GM23338 (cell line): Measurements from ENCODE around the gene CDK1. TPM values are rescaled to one million over a fixed set of nuclear protein-coding genes. Genes with fewer than 3 reads are reported as not detected.

ENCODE experiments used
- ATAC-seq: fragments of 200-7000 bp; cut with Tn5 transposase; 3 replicates; pipeline ENCODE4 v1.9.1; 2020
- DNase-seq: peaks from one replicate; pipeline ENCODE4 v3.0.0-alpha.2; 2015; ENCODE audit warnings: low spot score
- H2AFZ ChIP-seq: fragments of 200-600 bp; sonication (generic); 2 replicates; pipeline ENCODE4 v1.8.0; 2016; ENCODE audit warnings: antibody characterized with exemption, mild to moderate bottlenecking, moderate library complexity
- H3F3A ChIP-seq: fragments of 200-600 bp; sonication (generic); replicated peaks from 2 replicates; pipeline ENCODE4 v1.8.0; 2017; ENCODE audit warnings: antibody characterized with exemption, mixed run types, low read depth
- H3K27ac ChIP-seq: fragments of 200-600 bp; sonication (generic); 2 replicates; pipeline ENCODE4 v1.6.1; 2016; ENCODE audit warnings: low read depth
- H3K27me3 ChIP-seq: fragments of 200-600 bp; sonication (generic); 2 replicates; pipeline ENCODE4 v1.8.0; 2016; ENCODE audit warnings: mild to moderate bottlenecking, mixed run types, moderate library complexity; ENCODE audit not compliant: insufficient read depth
- H3K36me3 ChIP-seq: fragments of 200-600 bp; sonication (generic); 2 replicates; pipeline ENCODE4 v1.8.0; 2016; ENCODE audit warnings: mild to moderate bottlenecking; ENCODE audit not compliant: insufficient read depth
- H3K4me1 ChIP-seq: fragments of 200-600 bp; sonication (generic); 2 replicates; pipeline ENCODE4 v1.8.0; 2016; ENCODE audit warnings: mild to moderate bottlenecking, moderate library complexity; ENCODE audit not compliant: insufficient read depth
- H3K4me2 ChIP-seq: fragments of 200-600 bp; sonication (generic); 2 replicates; pipeline ENCODE4 v1.7.1; 2017; ENCODE audit warnings: mixed run types
- H3K4me3 ChIP-seq: fragments of 200-600 bp; sonication (generic); 2 replicates; pipeline ENCODE4 v1.6.1; 2016; ENCODE audit warnings: mixed run types
- H3K79me2 ChIP-seq: fragments of 200-600 bp; sonication (generic); replicated peaks from 2 replicates; pipeline ENCODE4 v1.8.0; 2017; ENCODE audit warnings: mild to moderate bottlenecking; ENCODE audit not compliant: insufficient read depth
- H3K9me2 ChIP-seq: fragments of 200-600 bp; sonication (generic); 2 replicates; pipeline ENCODE4 v1.8.0; 2017; ENCODE audit not compliant: insufficient read depth
- H4K20me1 ChIP-seq: fragments of 200-600 bp; sonication (generic); replicated peaks from 2 replicates; pipeline ENCODE4 v1.8.0; 2017; ENCODE audit warnings: mild to moderate bottlenecking; ENCODE audit not compliant: insufficient read depth
- H3K27ac Mint-ChIP-seq: 2 replicates; pipeline ENCODE4 v1.8.0; 2020; ENCODE audit warnings: inconsistent platforms, mild to moderate bottlenecking, moderate library complexity, mixed read lengths
- H3K27me3 Mint-ChIP-seq: 3 replicates; pipeline ENCODE4 v1.8.0; 2022; ENCODE audit warnings: low read depth, mild to moderate bottlenecking, moderate library complexity, mixed read lengths, inconsistent platforms; ENCODE audit not compliant: insufficient read depth, poor library complexity
- H3K36me3 Mint-ChIP-seq: 3 replicates; pipeline ENCODE4 v1.8.0; 2021; ENCODE audit warnings: low read depth, mild to moderate bottlenecking, inconsistent platforms, moderate library complexity, mixed read lengths
- H3K4me1 Mint-ChIP-seq: 3 replicates; pipeline ENCODE4 v1.8.0; 2020; ENCODE audit warnings: mild to moderate bottlenecking, inconsistent platforms, mixed read lengths
- H3K4me3 Mint-ChIP-seq: 3 replicates; pipeline ENCODE4 v1.8.0; 2021; ENCODE audit warnings: moderate library complexity, mild to moderate bottlenecking, inconsistent platforms, mixed read lengths
- H3K9me3 Mint-ChIP-seq: 3 replicates; pipeline ENCODE4 v1.8.0; 2020; ENCODE audit warnings: moderate library complexity, mild to moderate bottlenecking, inconsistent platforms, mixed read lengths
- CREB1 ChIP-seq: fragments of 250-450 bp; sonication (Bioruptor Pico); IDR thresholded peaks from 2 replicates; pipeline ENCODE4 v1.5.0; 2020; ENCODE audit warnings: low read depth, mild to moderate bottlenecking, moderate library complexity
- EZH2 ChIP-seq: fragments of 200-600 bp; sonication (generic); IDR thresholded peaks from one replicate; pipeline ENCODE4 v1.8.0; 2017; ENCODE audit warnings: antibody characterized with exemption, mild to moderate bottlenecking, low read depth; ENCODE audit not compliant: unreplicated experiment
- EZH2phosphoT487 ChIP-seq: fragments of 200-600 bp; sonication (generic); IDR thresholded peaks from one replicate; pipeline ENCODE4 v1.8.1; 2018; ENCODE audit warnings: antibody characterized with exemption; ENCODE audit not compliant: unreplicated experiment
- JUNB ChIP-seq: IDR thresholded peaks from one replicate; pipeline ENCODE4 v1.6.1; 2016; ENCODE audit warnings: antibody characterized with exemption; ENCODE audit not compliant: unreplicated experiment
- POLR2AphosphoS5 ChIP-seq: IDR thresholded peaks from 2 replicates; pipeline ENCODE4 v1.6.1; 2016; ENCODE audit warnings: antibody characterized with exemption, low read depth
- polyA plus RNA-seq: library from polyadenylated mRNA; unstranded; fragments of >200 nt; fragmentation: Nextera tagmentation; extraction: Ambion mirVana; gene quantifications from 2 replicates; pipeline ENCODE4 v1.2.1, GENCODE V29; 2016
- total RNA-seq: library from RNA; depleted of rRNA; stranded (reverse); fragments of >200 nt; shearing (Covaris generic); gene quantifications from 2 replicates; pipeline ENCODE4 v1.2.3, GENCODE V29; 2014
- TF ChIP-seq, protein P1 (sequence below): IDR thresholded peaks from one replicate; pipeline ENCODE4 v1.6.1; 2018; ENCODE audit warnings: antibody characterized with exemption; ENCODE audit not compliant: unreplicated experiment
- TF ChIP-seq, protein P2 (sequence below): IDR thresholded peaks from 2 replicates; pipeline ENCODE4 v1.6.1; 2016; ENCODE audit warnings: antibody characterized with exemption
- TF ChIP-seq, protein P3 (sequence below): fragments of 250-450 bp; sonication (Bioruptor Pico); IDR thresholded peaks from 2 replicates; pipeline ENCODE4 v1.5.0; 2020; ENCODE audit warnings: mild to moderate bottlenecking, moderate library complexity

Gene CDK1
- total and polyA plus RNA-seq, 2 experiments from 2014 or later, result 165 to 166 TPM

DNA sequence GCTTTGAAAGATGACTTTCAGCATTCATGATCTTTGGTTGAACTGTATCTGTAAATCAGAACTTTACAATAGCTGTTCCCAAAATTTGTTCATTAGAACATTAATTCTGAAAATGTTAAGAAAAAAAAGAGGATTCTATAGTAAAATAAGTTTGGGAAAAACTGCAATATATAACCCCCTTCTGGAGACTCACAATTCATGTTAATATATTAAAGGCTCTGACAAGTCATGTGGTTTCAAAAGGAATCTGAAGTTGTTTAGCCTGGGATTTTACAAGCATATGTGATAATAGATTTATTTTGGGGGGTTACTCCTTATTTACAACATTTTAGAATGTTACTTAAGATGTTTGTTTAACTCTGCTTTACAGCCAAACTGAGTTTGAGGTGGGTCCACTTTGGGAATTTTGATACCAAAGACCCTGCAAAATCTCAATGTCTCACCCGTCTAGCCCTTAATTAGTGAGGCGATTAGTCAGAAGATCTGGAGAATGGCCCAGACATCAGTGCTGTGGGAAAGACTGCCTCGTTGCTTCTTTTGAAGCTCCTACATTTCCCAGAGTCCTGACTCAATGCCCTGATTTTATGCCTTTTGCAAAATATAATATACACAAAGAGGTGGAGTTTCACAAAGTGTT is 40.0 kb downstream of the CDK1 start:
- peaks cover 6% of the 10 kb centered on the region for H3K4me1 Mint-ChIP-seq
- TF ChIP-seq CREB1 (CRISPR knock-in tag) (no peak), EZH2phosphoT487 (no peak), EZH2 (no peak), JUNB (no peak), POLR2AphosphoS5 (no peak)
- TF ChIP-seq, protein P1, sequence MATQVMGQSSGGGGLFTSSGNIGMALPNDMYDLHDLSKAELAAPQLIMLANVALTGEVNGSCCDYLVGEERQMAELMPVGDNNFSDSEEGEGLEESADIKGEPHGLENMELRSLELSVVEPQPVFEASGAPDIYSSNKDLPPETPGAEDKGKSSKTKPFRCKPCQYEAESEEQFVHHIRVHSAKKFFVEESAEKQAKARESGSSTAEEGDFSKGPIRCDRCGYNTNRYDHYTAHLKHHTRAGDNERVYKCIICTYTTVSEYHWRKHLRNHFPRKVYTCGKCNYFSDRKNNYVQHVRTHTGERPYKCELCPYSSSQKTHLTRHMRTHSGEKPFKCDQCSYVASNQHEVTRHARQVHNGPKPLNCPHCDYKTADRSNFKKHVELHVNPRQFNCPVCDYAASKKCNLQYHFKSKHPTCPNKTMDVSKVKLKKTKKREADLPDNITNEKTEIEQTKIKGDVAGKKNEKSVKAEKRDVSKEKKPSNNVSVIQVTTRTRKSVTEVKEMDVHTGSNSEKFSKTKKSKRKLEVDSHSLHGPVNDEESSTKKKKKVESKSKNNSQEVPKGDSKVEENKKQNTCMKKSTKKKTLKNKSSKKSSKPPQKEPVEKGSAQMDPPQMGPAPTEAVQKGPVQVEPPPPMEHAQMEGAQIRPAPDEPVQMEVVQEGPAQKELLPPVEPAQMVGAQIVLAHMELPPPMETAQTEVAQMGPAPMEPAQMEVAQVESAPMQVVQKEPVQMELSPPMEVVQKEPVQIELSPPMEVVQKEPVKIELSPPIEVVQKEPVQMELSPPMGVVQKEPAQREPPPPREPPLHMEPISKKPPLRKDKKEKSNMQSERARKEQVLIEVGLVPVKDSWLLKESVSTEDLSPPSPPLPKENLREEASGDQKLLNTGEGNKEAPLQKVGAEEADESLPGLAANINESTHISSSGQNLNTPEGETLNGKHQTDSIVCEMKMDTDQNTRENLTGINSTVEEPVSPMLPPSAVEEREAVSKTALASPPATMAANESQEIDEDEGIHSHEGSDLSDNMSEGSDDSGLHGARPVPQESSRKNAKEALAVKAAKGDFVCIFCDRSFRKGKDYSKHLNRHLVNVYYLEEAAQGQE, result no peak
- TF ChIP-seq, protein P2, sequence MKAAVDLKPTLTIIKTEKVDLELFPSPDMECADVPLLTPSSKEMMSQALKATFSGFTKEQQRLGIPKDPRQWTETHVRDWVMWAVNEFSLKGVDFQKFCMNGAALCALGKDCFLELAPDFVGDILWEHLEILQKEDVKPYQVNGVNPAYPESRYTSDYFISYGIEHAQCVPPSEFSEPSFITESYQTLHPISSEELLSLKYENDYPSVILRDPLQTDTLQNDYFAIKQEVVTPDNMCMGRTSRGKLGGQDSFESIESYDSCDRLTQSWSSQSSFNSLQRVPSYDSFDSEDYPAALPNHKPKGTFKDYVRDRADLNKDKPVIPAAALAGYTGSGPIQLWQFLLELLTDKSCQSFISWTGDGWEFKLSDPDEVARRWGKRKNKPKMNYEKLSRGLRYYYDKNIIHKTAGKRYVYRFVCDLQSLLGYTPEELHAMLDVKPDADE, result no peak
- TF ChIP-seq, protein P3, sequence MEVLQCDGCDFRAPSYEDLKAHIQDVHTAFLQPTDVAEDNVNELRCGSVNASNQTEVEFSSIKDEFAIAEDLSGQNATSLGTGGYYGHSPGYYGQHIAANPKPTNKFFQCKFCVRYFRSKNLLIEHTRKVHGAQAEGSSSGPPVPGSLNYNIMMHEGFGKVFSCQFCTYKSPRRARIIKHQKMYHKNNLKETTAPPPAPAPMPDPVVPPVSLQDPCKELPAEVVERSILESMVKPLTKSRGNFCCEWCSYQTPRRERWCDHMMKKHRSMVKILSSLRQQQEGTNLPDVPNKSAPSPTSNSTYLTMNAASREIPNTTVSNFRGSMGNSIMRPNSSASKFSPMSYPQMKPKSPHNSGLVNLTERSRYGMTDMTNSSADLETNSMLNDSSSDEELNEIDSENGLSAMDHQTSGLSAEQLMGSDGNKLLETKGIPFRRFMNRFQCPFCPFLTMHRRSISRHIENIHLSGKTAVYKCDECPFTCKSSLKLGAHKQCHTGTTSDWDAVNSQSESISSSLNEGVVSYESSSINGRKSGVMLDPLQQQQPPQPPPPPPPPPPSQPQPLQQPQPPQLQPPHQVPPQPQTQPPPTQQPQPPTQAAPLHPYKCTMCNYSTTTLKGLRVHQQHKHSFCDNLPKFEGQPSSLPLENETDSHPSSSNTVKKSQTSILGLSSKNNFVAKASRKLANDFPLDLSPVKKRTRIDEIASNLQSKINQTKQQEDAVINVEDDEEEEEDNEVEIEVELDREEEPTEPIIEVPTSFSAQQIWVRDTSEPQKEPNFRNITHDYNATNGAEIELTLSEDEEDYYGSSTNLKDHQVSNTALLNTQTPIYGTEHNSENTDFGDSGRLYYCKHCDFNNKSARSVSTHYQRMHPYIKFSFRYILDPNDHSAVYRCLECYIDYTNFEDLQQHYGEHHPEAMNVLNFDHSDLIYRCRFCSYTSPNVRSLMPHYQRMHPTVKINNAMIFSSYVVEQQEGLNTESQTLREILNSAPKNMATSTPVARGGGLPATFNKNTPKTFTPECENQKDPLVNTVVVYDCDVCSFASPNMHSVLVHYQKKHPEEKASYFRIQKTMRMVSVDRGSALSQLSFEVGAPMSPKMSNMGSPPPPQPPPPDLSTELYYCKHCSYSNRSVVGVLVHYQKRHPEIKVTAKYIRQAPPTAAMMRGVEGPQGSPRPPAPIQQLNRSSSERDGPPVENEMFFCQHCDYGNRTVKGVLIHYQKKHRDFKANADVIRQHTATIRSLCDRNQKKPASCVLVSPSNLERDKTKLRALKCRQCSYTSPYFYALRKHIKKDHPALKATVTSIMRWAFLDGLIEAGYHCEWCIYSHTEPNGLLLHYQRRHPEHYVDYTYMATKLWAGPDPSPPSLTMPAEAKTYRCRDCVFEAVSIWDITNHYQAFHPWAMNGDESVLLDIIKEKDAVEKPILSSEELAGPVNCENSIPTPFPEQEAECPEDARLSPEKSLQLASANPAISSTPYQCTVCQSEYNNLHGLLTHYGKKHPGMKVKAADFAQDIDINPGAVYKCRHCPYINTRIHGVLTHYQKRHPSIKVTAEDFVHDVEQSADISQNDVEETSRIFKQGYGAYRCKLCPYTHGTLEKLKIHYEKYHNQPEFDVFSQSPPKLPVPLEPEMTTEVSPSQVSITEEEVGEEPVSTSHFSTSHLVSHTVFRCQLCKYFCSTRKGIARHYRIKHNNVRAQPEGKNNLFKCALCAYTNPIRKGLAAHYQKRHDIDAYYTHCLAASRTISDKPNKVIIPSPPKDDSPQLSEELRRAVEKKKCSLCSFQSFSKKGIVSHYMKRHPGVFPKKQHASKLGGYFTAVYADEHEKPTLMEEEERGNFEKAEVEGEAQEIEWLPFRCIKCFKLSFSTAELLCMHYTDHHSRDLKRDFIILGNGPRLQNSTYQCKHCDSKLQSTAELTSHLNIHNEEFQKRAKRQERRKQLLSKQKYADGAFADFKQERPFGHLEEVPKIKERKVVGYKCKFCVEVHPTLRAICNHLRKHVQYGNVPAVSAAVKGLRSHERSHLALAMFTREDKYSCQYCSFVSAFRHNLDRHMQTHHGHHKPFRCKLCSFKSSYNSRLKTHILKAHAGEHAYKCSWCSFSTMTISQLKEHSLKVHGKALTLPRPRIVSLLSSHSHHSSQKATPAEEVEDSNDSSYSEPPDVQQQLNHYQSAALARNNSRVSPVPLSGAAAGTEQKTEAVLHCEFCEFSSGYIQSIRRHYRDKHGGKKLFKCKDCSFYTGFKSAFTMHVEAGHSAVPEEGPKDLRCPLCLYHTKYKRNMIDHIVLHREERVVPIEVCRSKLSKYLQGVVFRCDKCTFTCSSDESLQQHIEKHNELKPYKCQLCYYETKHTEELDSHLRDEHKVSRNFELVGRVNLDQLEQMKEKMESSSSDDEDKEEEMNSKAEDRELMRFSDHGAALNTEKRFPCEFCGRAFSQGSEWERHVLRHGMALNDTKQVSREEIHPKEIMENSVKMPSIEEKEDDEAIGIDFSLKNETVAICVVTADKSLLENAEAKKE (CRISPR knock-in tag), result no peak
- Histone ChIP-seq H3K9me2 (no peaks in the 10 kb centered on the region), H3K27ac (no peak overlapping the region), H3K36me3 (no peaks in the 10 kb centered on the region), H4K20me1 (no peaks in the 10 kb centered on the region), H3K27me3 (no peaks in the 10 kb centered on the region), H3K79me2 (no peaks in the 10 kb centered on the region), H3K4me2 (no peak overlapping the region), H3F3A (no peaks in the 10 kb centered on the region), H3K4me3 (no peak overlapping the region), H2AFZ (no peak overlapping the region), H3K4me1 (peaks cover 4% of the 10 kb centered on the region; the same call in 1 of the 2 replicates)
- H3K9me3 Mint-ChIP-seq, result no peaks in the 10 kb centered on the region
- ATAC-seq, result no peak
- H3K27me3 Mint-ChIP-seq, result no peaks in the 10 kb centered on the region
- no peaks in the 10 kb centered on the region for H3K36me3 Mint-ChIP-seq
- DNase-seq, result no peak
- no peak overlapping the region for H3K27ac Mint-ChIP-seq
- H3K4me3 Mint-ChIP-seq, result no peak overlapping the region
